ENCODE data around the gene GGT5. TPM values are rescaled to one million over a fixed set of nuclear protein-coding genes. Genes with fewer than 3 reads are reported as not detected.

Gene GGT5
- total RNA-seq, 4 donors from 2014 or later: 35.8 to 156 (median 83.7) TPM

GRCh38 chr22:24191893-24192292 is 53.0 kb downstream of the GGT5 start:
- Histone ChIP-seq H3K36me3 (peaks cover 0 to 7% (median 0%) of the 10 kb centered on the region in 3 donors), H3K4me3 (no peak overlapping the region), H3K27me3 (no peaks in the 10 kb centered on the region), H3K4me1 (peaks cover 0 to 21% (median 14%) of the 10 kb centered on the region in 4 donors), H3K9me3 (no peaks in the 10 kb centered on the region), H3K27ac (peak overlapping the region in 1 of 4 donors; percentile 6)
- no peak for DNase-seq (ENCODE audit: low spot score in 2 of 2)
- 92 to 94% methylated on average over 5 of the region's 5 CpGs for WGBS, 2 donors
- no peak for TF ChIP-seq EP300 (IDR thresholded peaks at IDR 0.05)
- TF ChIP-seq, protein P1, sequence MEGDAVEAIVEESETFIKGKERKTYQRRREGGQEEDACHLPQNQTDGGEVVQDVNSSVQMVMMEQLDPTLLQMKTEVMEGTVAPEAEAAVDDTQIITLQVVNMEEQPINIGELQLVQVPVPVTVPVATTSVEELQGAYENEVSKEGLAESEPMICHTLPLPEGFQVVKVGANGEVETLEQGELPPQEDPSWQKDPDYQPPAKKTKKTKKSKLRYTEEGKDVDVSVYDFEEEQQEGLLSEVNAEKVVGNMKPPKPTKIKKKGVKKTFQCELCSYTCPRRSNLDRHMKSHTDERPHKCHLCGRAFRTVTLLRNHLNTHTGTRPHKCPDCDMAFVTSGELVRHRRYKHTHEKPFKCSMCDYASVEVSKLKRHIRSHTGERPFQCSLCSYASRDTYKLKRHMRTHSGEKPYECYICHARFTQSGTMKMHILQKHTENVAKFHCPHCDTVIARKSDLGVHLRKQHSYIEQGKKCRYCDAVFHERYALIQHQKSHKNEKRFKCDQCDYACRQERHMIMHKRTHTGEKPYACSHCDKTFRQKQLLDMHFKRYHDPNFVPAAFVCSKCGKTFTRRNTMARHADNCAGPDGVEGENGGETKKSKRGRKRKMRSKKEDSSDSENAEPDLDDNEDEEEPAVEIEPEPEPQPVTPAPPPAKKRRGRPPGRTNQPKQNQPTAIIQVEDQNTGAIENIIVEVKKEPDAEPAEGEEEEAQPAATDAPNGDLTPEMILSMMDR (IDR thresholded peaks at IDR 0.05): no peak
- no peak for TF ChIP-seq POLR2A (IDR thresholded peaks at IDR 0.05)

DNA sequence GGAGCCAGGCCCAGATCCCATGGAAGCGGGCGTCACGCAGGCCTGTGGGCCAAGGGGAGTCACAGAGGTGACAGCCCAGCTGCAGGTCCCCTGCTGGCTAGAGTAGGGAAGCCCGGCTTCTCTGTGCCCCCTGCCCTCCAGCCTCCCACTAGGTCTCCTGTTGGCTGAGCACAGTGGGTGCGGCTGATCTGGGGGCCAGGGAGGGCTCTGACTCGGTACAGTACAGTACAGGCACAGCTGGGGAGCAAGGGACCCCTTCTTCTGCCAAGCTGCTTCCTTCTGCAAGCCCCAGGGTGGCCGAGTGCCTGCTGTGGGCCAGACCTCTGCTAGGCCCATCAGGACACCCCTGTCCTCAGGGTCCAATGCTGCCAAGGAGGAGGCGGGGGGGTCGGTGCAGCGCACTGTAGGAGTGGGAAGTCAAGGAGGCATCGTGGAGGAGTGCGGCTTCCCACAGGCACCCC is 53.5 kb downstream of the GGT5 start:
- WGBS, 2 donors: 77 to 78% methylated on average over 12 of the region's 12 CpGs
- Histone ChIP-seq H3K27me3 (no peaks in the 10 kb centered on the region), H3K4me3 (no peak overlapping the region), H3K9me3 (no peaks in the 10 kb centered on the region), H3K36me3 (peaks cover 0 to 7% (median 0%) of the 10 kb centered on the region in 3 donors), H3K27ac (peak overlapping the region in 1 of 4 donors; percentile 6), H3K4me1 (peaks cover 0 to 21% (median 14%) of the 10 kb centered on the region in 4 donors)
- no peak for DNase-seq (ENCODE audit: low spot score in 2 of 2)
- TF ChIP-seq EP300 (IDR thresholded peaks at IDR 0.05) (no peak), POLR2A (IDR thresholded peaks at IDR 0.05) (no peak)

DNA sequence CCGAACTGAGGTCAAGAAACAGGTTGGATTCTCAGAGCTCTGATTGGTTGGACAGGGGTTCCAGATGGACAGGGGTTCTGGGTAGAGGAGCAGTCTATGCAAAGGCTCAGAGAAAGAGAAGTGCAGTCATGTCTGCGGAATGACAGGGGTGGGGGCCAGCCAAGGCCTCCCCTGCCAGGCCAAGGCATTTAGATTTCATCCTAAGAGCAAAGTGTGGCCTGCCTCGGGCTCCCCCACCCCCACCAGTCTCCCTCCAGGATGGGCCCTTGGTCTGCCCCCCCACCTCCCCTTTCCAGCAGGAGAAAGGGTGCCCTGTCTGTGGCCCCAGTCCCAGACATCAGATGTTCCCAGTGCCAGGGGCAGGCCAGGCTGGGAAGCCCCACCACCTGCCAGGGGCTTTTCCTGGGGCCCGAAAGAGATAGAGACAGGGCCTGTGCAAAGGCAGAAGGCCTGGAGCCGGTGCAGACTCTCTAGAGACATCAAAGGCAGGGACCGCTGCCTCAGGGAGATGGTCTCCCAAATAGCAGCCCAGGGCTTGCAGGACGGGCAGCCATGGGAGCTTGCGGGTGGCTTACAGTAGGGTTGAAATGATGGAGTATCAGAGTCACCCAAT is 54.2 kb downstream of the GGT5 start:
- Histone ChIP-seq H3K27me3 (no peaks in the 10 kb centered on the region), H3K36me3 (peaks cover 0 to 9% (median 0%) of the 10 kb centered on the region in 3 donors), H3K27ac (no peak overlapping the region), H3K4me3 (no peak overlapping the region), H3K9me3 (no peaks in the 10 kb centered on the region), H3K4me1 (peaks cover 0 to 21% (median 14%) of the 10 kb centered on the region in 4 donors)
- 86 to 89% methylated on average over 8 of the region's 8 CpGs for WGBS, 2 donors
- no peak for DNase-seq (ENCODE audit: low spot score in 2 of 2)
- TF ChIP-seq EP300 (IDR thresholded peaks at IDR 0.05) (no peak), POLR2A (IDR thresholded peaks at IDR 0.05) (no peak)
- TF ChIP-seq, protein P1 (IDR thresholded peaks at IDR 0.05): no peak

- H3K4me1 ChIP-seq: peaks cover 0 to 21% (median 14%) of the 10 kb centered on the region in 4 donors
- H3K27ac ChIP-seq: no peak overlapping the region
- no peak for TF ChIP-seq EP300 (IDR thresholded peaks at IDR 0.05)
- TF ChIP-seq, protein P1 (IDR thresholded peaks at IDR 0.05): no peak
- no peak for DNase-seq (ENCODE audit: low spot score in 2 of 2)
- H3K27me3 ChIP-seq: no peaks in the 10 kb centered on the region
- no peak overlapping the region for H3K4me3 ChIP-seq
- WGBS, 2 donors: 77 to 79% methylated on average over 14 of the region's 14 CpGs
- no peaks in the 10 kb centered on the region for H3K9me3 ChIP-seq
- peaks cover 0 to 13% (median 0%) of the 10 kb centered on the region in 3 donors for H3K36me3 ChIP-seq
Measured at GRCh38 chr22:24190159-24190540, 54.7 kb downstream of the GGT5 start.

DNA sequence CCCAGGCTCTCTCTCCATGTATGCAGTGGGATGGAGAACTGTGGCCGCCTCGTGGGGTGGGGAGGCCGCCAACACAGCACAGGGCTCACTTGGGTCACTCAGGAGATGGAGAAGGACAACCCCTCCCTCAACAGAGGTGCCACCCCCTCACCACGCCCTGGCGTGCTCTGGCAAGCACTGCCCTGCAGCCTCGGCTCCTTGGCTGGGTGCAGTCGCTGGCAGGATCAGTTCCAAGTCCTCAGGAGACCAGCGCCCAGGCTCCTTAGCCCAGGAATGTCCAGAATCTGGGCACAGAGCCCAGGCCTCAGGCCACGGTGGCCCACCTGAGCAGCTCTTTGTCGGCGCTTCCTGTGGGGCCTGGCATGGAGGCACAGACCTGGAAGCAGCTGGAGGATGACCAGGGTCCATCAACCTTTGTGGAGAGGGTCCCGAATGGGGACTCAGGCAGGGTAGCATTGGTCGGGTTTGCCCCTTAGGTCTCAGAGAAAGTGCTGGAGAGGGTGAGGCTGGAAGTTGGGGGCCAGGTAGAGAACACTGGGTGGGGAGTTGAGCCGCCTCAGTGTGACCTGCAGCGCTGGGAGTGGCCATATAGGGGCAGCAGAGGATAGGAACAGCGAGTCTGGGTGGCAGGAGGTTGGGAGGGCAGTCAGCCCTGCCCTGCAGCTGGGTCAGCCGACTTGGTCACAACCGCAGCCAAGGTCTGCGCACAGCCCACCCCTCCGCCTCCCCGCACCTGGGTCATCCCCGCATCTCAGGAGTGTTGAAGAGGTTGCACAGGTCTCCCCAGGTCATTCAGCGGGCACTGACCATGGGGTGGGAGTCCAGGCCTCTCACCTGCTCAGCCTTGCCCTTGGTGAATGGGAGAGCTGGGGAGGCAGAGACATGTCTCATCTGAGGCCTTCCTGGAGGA is 55.4 kb downstream of the GGT5 start:
- Histone ChIP-seq H3K4me1 (peaks cover 0 to 21% (median 14%) of the 10 kb centered on the region in 4 donors), H3K4me3 (no peak overlapping the region), H3K9me3 (no peaks in the 10 kb centered on the region), H3K27me3 (no peaks in the 10 kb centered on the region), H3K27ac (no peak overlapping the region), H3K36me3 (peaks cover 0 to 13% (median 0%) of the 10 kb centered on the region in 3 donors)
- 33 to 54% methylated on average over 15 to 16 of the region's 23 CpGs for WGBS, 2 donors
- peak; percentile 52 to 84 for DNase-seq (ENCODE audit: low spot score in 2 of 2)
- TF ChIP-seq POLR2A (IDR thresholded peaks at IDR 0.05) (no peak), EP300 (IDR thresholded peaks at IDR 0.05) (no peak)
- TF ChIP-seq, protein P1 (IDR thresholded peaks at IDR 0.05): peak; percentile 79 to 98 (median 88)

Data from tibial nerve (tissue), 4 donors.